Cerebellar nuclear complex (tissue), 1 donor: Measurements from ENCODE around the gene PFN4.
"Not testable (repeated sequence)": the region's sequence is repeated elsewhere in the genome, so short reads cannot be mapped to it uniquely, and the experiment has no call there.

Experiments used
- DNase-seq, 2 experiments: peaks; one replicate each; lab custom pipeline; 2025; lab: John Stamatoyannopoulos, UW

The PFN4 gene

GRCh38 chr2:24123195-24123921 lies at the start of gene PFN4, which contains the start of gene FAM228B:
PFN4 (minus strand) TSS chr2:24123334; CDS start chr2:24122535, 799 bp downstream.
FAM228B (plus strand) TSS chr2:24123469; CDS start chr2:24124362, 893 bp downstream.
- peak in 1 of 2 experiments; percentile 56 for DNase-seq

DNA sequence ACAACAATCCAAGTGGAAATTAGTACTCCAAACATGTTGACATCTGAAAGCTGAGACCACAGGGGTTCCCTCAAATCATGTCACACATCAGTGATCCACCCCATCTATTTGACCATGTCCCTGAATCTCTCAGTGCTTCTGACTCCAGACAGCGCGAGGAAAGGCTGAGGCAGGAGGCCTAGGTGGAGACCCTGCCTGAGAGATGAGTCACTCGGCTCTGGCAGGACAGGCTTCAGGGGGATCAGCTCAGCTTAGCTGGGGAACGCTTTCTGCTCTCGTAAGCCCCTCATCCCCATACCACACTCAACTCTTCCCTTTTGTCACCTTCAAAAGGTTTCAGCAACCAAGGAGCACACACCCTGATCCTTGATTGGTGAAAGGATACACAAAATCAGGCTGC lies 45.9 kb upstream of the PFN4 start:
- DNase-seq, result no peak

DNA sequence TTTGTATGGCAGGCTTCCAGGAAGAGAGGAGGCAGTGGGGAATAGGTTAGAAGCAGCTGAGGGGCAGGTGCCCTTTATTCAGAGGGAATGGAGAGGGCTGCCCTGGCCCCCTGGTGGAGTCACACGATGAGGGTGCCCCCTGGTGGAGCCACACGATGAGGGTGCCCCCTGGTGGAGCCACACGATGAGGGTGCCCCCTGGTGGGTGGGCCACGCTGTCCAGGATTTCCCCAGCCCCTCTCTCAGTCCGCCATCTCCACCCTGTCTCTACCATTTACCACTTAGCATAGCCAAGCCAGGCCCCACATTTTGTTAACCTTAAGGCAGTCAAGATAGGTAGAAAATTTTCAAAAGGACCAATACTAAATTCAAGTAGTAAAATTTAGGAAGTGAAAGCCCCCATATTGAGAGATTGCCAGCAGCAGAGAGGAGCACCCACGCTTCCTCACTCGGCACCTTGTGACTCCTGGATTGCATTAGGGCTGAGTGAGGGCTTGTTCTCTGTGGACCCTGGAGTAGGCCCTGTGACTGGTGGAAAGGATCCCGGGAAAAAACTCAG lies 41.4 kb upstream of the PFN4 start:
- DNase-seq, result no peak

GRCh38 chr2:24163601-24164000 lies 40.5 kb upstream of the PFN4 start:
- DNase-seq, result no peak

- no peak for DNase-seq
These were observed 40.1 kb upstream of the PFN4 start for GRCh38 chr2:24163186-24163585.

DNA sequence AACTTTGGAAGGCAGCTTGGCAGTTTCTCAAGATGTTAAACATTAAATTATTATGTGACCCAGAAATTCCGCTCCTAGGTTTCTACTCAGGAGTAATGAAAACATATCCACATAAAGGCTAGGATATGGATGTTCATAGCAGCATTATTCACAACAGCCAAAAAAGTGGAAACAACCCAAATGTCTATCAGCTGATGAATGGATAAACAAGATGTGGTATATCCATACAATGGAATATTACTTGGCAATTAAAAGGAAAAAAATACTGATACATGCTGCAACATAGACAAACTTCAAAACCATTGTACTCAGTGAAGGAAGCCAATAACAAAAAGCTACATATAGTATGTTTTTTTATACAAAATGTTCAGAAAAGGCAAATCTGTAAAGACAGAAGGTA lies 39.4 kb upstream of the PFN4 start:
- no peak for DNase-seq

GRCh38 chr2:24160761-24161160 lies 37.6 kb upstream of the PFN4 start:
- no peak for DNase-seq

DNA sequence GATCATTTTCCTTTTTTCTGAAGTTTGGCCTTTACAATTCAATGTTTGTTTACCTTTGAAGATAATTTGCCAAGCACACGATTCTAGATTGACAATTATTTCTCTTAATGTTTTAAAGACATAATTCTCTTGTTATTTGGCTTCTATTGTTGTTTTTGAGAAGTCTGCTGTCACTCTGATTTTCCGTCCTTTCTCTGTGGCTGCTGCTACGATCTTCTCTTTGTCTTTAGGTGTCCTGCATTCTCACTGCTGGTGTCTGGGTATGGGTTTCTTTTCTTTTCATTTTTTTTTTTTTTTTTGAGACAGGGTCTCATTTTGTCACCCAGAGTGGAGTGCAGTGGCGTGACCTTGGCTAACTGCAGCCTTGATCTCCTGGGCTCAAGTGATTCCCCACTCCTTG lies 36.6 kb upstream of the PFN4 start:
- no peak for DNase-seq

DNA sequence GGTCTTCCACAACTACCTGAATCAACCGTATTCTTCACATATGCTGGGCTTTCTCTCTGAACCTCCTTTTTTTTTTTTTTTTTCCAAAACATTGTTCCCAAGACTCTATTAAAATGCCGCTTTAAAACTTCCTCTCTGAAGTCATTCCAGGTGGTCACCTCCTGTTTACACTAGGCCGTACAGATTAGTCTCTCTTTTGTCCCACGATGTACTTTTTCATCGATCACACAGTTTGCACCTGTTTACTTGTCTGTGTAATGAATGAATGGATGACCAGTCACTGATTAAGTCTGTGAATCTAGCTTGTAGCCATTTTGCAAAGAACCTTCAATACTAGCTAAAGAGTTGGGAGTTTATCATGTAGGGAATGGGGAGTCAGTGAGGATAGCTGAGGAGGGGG lies 35.0 kb upstream of the PFN4 start:
- DNase-seq, result no peak

DNA sequence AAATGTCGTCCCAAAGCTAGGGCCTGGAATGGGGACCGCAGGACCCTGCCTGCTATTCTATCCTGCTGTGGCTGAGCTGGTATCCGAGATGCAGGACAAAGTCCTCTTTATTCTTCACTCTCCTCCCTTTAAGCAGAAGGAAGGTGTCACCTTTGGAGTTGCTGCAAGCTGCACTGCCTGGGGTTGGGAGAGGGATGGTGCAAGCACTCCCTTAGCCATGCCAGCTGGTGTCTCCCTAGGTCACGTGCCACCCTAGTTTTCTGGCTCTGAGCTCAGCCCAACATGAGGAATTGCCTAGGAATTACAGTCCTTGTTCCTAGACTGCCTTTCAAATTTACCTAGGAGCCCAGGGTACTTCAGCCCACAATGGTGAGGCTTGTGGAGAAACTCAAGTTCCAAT lies 30.3 kb upstream of the PFN4 start:
- no peak for DNase-seq

- DNase-seq, result no peak
These were observed 29.5 kb upstream of the PFN4 start for GRCh38 chr2:24152413-24153197.

- DNase-seq, result no peak
These were observed 24.2 kb upstream of the PFN4 start for GRCh38 chr2:24147364-24147763.

GRCh38 chr2:24140305-24140704 lies 17.2 kb upstream of the PFN4 start:
- DNase-seq, result not testable (repeated sequence)

GRCh38 chr2:24132543-24132942 lies 9.4 kb upstream of the PFN4 start:
- no peak for DNase-seq

DNA sequence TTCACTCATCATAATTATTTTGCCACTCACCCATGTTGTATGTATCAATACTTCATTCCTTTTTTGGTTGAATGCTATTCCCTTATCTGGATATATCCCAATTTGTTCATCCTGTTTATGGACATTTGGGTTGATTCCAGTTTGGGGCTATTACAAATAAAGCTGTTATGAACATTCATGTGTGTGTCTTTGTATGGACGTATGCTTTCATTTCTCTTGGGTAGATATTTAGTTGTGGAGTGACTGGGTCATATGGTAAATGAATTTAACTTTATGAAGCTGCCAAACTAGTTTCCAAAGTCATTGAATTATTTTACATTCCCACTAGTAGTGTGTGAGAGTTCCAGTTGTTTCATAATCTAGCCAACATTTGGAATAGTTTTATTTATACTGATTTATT lies 2.8 kb upstream of the PFN4 start:
- no peak for DNase-seq

DNA sequence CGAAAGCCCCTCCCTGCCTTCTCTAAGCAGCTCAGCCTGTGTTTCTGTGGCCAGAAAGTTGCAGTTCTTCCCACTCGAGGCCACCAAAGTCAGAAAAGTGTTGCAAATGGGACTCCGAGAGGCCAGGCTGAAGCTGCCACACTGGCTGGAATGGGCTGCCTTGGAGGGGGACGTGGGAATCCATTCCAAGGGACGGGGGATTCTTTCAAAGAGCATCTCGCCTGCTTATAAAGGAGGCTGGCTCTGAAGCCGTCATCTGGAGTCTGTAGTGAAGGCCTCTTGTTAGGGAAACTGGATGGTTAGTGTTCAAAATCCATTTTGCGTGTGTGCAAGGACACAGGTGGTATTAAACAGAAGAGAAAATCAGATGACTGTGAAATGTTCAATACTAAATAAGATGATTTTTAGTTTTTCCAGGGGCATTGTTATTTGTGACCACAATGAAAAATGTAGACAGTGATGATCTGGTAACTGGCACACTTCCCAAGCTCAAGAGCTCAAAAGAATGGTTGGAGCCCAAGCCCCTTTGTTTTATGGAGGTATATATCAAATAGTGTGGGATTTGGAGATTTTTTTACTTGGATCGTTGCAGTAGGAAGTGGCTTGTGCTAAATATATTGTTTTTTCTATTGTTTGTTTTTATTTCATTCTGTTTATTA lies 917 bp upstream of the PFN4 start:
- no peak for DNase-seq

GRCh38 chr2:24122366-24123194 lies 554 bp downstream of the PFN4 start:
- no peak for DNase-seq

GRCh38 chr2:24121469-24121868 lies 1.7 kb downstream of the PFN4 start:
- no peak for DNase-seq

DNA sequence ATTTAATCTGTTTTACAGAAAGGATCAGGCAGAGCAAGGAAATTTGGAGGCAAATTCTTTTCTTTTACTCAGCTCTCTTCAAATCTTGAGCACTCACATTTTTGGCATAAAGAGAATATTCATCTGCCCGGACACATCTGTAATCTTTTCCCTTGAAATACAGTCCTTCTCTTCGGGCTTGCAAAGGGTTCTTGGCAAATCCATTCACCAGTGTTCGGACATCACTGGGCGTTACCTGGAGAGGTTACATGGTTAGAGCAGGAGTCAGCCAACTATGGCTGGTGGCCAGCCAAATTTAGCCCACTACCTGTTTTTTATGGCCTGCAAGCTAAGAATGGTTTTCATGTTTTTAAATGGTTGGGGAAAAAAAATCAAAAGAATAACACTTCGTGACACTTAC lies 2.1 kb downstream of the PFN4 start:
- DNase-seq, result no peak

- no peak for DNase-seq
These were observed 5.2 kb downstream of the PFN4 start for GRCh38 chr2:24117902-24118301.

GRCh38 chr2:24115057-24115456 lies 8.1 kb downstream of the PFN4 start:
- no peak for DNase-seq
